HL-60/S4 treated with retinoic acid at 250 ng/mL for 4 days and 3 days (cell line): ENCODE data around the gene PRDM7.

Source experiments
- in situ Hi-C: fragments of 300-500 bp; cut with MboI; formaldehyde crosslinking; loops from 2 replicates; pipeline ENCODE4 v1.7.0; 2022; ENCODE audit warnings: low sequenced_read_pairs

Gene PRDM7

GRCh38 chr16:90037276-90037675 is 39.9 kb downstream of the PRDM7 start:
- in situ Hi-C loops: no loop called here

- in situ Hi-C loops: no loop called here
Measured at GRCh38 chr16:90035902-90036301, 41.2 kb downstream of the PRDM7 start.

GRCh38 chr16:90034504-90034903 is 42.6 kb downstream of the PRDM7 start:
- in situ Hi-C loops: no loop called here

DNA sequence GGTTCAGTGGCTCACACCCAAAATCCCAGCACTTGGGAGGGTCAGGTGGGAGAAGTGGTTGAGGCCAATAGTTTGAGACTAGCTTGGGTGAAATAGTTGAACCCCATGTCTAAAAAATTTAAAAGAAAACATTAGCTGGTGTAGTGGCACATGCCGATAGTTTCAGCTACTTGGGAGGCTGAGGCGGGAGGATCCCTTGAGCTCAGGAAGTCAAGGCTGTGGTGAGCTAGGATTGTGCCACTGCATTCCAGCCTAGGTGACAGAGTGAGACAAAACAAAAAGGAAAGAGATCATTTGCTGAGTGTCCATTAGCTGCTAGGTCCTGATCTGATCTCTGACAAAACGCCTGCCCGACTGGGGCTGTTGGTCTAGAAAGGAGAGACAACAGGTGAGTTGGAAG is 43.7 kb downstream of the PRDM7 start:
- in situ Hi-C loops: no loop called here

- in situ Hi-C loops: no loop called here
Measured at GRCh38 chr16:90032674-90033331, 44.3 kb downstream of the PRDM7 start.

GRCh38 chr16:90031931-90032673 is 45.0 kb downstream of the PRDM7 start:
- in situ Hi-C loops: no loop called here

DNA sequence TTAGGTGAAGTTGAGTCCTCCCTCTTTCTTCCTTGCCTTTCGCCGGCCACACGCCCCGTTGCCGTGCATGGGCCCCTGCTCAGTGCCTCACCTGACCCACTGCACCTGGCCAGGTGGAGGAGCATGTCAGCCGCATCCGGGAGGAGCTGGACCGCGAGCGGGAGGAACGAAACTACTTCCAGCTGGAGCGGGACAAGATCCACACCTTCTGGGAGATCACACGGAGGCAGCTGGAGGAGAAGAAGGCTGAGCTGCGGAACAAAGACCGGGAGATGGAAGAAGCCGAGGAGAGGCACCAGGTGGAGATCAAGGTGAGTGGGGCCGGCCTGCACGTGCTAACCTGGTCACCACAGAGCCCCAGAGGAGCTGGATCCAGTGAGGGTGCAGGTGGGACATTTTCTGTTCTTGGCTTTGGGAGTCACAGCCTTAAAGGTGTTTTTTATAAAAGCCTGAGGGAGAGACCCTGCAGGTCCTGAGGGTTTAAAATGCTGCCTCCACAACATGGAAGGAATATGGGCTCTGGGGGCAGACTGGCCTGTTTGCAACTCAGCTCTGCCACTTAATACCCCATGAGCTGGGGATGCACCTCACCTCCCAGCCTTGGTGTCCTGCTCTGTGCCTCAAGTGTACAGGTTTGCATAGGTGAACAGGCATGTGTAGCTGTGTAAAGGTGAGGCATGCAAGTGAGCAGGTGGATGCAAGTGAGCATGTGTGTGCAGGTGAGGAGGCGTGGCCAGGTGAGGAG is 45.8 kb downstream of the PRDM7 start:
- in situ Hi-C loops: no loop called here

DNA sequence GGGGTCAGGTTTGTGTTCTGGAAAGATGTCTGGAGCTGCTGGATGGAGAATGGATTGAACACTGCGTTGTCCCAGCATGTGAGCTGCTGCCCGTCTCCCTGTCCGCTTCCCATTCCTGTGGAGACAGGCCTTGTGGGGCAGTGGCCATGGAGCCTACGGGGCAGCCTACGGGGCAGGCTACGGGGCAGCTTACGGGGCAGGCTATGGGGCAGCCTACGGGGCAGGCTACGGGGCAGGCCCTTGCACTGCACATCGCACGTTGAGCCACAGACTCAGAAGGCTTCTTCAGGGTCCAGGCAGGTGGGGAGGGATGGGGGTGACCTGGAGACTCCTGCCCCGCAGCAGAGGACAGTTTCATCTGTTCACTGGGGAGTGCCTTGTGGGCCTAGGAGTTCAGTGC is 48.1 kb downstream of the PRDM7 start:
- in situ Hi-C loops: no loop called here

- in situ Hi-C loops: no loop called here
Measured at GRCh38 chr16:90027611-90028010, 49.5 kb downstream of the PRDM7 start.

GRCh38 chr16:90026135-90026534 is 51.0 kb downstream of the PRDM7 start:
- in situ Hi-C loops: no loop called here

GRCh38 chr16:90023078-90023447 is 54.1 kb downstream of the PRDM7 start:
- in situ Hi-C loops: no loop called here

DNA sequence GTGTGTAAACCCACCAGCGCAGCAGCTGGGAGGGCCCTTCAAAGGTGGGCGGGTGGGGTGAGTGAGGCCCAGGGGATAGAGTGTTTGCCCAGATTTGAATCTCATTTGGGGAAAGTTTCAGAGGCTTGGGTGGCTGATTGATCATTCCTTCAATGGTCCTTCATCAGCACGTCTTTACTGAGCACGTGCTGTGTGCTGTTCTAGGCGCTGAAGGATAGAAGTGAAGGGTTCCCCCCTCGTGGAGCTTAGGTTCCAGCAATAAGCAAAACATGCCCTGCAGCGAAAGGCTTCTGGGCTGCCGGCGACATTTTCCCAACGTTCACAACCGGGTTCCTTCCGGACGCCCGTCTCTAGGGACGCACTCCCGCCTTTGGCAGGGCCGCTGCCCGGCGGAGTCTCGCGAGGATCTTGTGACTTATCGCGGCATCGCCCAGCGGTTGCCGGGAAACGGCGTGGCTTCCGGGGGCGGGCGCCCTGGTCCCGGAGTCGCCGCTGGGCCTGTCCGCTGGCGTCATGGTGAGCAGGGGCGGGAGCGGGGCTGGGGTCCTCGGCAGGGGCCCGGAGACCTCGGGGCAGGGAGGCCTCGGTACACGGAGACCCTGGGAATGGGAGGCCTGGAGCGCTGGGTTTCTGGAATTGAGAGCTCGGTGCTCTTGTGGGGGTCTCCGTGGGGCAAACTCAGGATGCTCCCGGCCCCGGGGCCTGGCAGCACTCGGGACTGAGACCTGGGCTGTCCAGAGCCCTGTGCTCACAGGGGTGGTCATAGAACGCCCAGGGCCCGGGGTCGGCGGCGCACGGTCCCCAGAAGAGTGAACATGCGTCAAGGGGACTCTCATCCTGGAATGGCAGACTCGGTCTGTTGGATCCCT is 54.7 kb downstream of the PRDM7 start:
- in situ Hi-C loops: no loop called here

DNA sequence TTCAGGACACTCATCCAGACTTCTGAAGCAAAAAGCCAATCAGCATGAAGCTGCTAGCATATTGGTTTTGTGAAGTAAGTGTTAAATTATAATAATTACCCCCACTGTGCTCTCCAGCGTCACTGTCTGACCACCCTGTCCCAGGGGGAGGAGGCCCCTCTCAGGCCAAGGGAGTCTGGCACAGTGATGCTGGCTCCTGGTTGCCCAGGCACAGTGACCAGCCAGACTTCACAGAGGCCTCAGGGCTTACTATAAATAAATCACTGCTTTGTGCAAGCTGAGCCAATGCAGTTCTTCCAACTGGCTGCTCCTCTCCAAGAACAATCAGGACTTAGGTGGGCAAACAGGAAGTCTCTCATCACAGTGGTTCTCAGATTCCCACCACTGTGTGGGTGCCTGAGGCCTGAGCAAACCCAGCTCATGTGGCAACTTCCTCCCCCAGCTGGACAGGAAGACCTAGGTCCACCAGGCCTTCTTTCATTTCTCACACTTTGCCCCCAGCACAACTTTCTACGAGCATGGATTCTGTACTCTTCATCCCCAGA is 56.2 kb downstream of the PRDM7 start:
- in situ Hi-C loops: no loop called here

DNA sequence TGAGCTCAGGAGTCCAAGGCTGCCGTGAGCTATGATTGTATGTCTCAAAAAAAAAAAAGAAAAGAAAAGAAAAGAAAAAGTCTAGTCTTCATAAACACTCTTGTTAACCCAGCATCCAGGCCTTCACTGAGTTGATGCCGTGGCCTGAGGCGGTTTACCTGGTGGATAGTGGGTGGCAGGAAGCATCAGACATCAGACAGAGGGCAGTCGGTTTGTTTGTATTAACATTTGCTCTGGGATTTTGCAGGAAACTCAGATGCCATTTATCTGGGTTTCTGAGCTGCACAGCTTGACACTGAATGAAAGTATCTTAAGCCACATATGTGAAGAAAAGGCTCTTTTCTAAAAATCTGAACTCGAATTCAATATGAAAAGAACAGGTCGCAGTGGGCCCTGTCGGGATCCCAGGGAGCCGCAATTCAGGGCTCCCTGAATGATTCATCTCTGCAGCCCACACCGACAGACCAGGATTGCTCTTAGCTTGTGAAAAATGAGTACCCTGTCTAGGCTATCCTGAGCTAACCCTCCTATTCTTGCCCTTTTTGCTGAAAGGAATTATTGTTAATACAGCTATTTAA is 56.8 kb downstream of the PRDM7 start:
- in situ Hi-C loops: no loop called here

GRCh38 chr16:90019543-90020259 is 57.4 kb downstream of the PRDM7 start:
- in situ Hi-C loops: no loop called here

DNA sequence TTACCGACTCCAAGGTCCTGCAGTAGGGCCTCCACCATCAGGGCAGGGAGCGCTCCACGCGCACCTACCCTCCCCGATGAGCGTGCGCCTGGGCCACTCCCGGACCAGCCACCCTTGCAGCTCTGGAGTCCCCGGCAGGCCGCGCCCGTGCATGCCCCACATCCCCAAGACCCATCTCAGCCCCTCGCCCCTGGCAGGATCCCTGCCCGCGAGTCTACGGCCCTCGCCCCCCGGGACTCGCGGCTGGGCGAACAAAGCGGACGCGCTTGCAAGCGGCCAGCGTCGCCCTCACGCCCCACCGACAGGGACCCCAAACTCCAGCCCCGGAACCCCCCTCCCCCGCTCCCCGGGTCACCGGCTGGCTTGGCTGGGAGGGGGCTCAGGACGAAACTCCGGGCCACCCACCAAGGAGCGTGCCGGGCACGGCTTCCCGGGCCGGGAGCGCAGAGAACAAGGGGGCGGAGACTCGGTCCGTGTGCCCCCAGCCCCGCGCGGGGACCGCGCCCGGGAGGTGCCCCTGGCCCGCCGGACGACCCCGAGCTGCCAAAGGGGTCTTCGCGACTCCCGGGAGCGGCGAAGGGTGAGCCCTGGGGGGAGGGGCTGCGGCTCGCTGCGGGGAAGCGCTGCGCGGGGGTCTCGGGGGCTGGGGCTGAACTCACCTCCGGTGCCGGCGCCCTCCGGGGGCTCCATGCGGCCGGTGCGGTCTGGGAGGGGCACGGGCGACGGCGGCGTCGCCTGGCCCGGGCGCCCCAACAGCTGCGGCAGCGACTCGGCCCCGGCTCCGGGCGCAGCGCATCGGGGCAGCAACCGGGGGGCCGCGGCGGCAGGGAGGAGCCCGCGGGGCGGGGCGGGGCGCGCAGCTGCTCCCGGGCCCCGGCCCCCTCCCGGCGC is 58.2 kb downstream of the PRDM7 start, which contains the start of gene DBNDD1:
DBNDD1 (minus strand) TSS at position 805 of the 891 bp plus-strand sequence; CDS start at position 690, 115 bp downstream.
- in situ Hi-C loops: no loop called here

- in situ Hi-C loops: no loop called here
Measured at GRCh38 chr16:90018297-90018651, 58.9 kb downstream of the PRDM7 start.

GRCh38 chr16:90016339-90016950 is 60.7 kb downstream of the PRDM7 start:
- in situ Hi-C loops: no loop called here
